Tibial nerve (tissue), 4 donors: ENCODE measurements around the gene TFR2. TPM values are rescaled to one million over a fixed set of nuclear protein-coding genes. Genes with fewer than 3 reads are reported as not detected.
A peak's percentile ranks its signal among the peaks of the same experiment; 100 is the strongest.

Experiments
- DNase-seq, 2 donors: peaks; one replicate each; pipeline ENCODE4 v3.0.0-alpha.2; 2019; ENCODE audit warnings: low spot score in 2 of 2
- H3K27ac ChIP-seq, 4 donors: fragments of 200-600 bp; sonication (generic) in 3 of 4; one replicate each; pipeline ENCODE4 v1.5.1; 2017 to 2019; ENCODE audit warnings: mild to moderate bottlenecking in 1 of 4
- H3K27me3 ChIP-seq, 2 donors: fragments of 200-600 bp; sonication (generic) in 1 of 2; one replicate each; pipeline versions ENCODE4 v1.5.1 to v1.6.0; 2017 to 2019
- H3K36me3 ChIP-seq, 3 donors: fragments of 200-600 bp; sonication (generic); one replicate each; pipeline ENCODE4 v1.5.1; 2018 to 2019
- H3K4me1 ChIP-seq, 4 donors: fragments of 200-600 bp; sonication (generic) in 3 of 4; one replicate each; pipeline ENCODE4 v1.5.1; 2017 to 2019
- H3K4me3 ChIP-seq, 4 donors: fragments of 200-600 bp; sonication (generic) in 3 of 4; one replicate each; pipeline ENCODE4 v1.5.1; 2017 to 2019; ENCODE audit warnings: mild to moderate bottlenecking in 1 of 4, moderate library complexity in 1 of 4
- H3K9me3 ChIP-seq, 4 donors: fragments of 200-600 bp; sonication (generic) in 3 of 4; one replicate each; pipeline ENCODE4 v1.5.1; 2017 to 2019
- EP300 ChIP-seq, 2 donors: sonication (generic); formaldehyde crosslinking; IDR thresholded peaks; one replicate each; pipeline ENCODE4 v1.6.1; 2017; ENCODE audit warnings: antibody characterized with exemption in 2 of 2, mild to moderate bottlenecking in 1 of 2
- POLR2A ChIP-seq, 2 donors: fragments of 450-650 bp; IDR thresholded peaks; one replicate each; pipeline ENCODE4 v1.6.1; 2017; ENCODE audit warnings: antibody characterized with exemption in 2 of 2, mild to moderate bottlenecking in 2 of 2, moderate library complexity in 2 of 2
- WGBS, 2 donors: methylation state at CpG; one replicate each; pipeline ENCODE4 v1.1.5; 2018; 5-methylcytosine and 5-hydroxymethylcytosine counted together
- total RNA-seq, 4 donors: library from RNA; depleted of rRNA; stranded (reverse); fragments of >200 nt; gene quantifications; one replicate each; pipeline ENCODE4 v1.1.0, GENCODE V29; 2016
- TF ChIP-seq, protein P1 (sequence below), 5 experiments: fragments of 200-600 bp in 3 of 5; fragments of 450-650 bp in 2 of 5; sonication (generic) in 3 of 5; IDR thresholded peaks; one replicate each; pipeline ENCODE4 v1.5.1; 2016 to 2019; ENCODE audit warnings: antibody characterized with exemption in 5 of 5, mild to moderate bottlenecking in 3 of 5, moderate library complexity in 2 of 5

Gene TFR2
- total RNA-seq, 4 donors from 2014 or later, result 2.1 TPM; not detected in 3

DNA sequence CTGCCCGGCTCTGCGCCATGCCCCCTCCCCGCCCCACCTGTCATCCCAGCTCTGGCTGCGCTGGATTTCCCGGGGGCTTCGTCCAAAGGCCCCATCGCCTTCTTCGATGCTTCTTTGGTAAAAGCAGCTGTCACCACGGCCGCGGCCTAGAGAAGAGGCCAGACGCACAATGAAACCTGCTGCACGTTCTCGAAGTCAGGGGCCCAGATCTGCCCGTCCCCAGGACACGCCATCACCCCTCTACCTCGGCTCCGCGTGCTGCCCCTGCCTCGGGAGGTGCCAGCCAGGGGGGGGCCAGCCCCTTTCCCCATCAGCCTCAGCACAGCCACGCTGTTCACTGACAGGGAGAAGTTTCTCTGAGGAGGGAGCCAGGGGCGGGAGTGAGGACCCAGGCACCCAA is 45.9 kb upstream of the TFR2 start:
- no peaks in the 10 kb centered on the region for H3K9me3 ChIP-seq
- H3K4me1 ChIP-seq, result peaks cover 0 to 58% (median 42%) of the 10 kb centered on the region in 4 donors
- no peak for DNase-seq
- TF ChIP-seq, protein P1, sequence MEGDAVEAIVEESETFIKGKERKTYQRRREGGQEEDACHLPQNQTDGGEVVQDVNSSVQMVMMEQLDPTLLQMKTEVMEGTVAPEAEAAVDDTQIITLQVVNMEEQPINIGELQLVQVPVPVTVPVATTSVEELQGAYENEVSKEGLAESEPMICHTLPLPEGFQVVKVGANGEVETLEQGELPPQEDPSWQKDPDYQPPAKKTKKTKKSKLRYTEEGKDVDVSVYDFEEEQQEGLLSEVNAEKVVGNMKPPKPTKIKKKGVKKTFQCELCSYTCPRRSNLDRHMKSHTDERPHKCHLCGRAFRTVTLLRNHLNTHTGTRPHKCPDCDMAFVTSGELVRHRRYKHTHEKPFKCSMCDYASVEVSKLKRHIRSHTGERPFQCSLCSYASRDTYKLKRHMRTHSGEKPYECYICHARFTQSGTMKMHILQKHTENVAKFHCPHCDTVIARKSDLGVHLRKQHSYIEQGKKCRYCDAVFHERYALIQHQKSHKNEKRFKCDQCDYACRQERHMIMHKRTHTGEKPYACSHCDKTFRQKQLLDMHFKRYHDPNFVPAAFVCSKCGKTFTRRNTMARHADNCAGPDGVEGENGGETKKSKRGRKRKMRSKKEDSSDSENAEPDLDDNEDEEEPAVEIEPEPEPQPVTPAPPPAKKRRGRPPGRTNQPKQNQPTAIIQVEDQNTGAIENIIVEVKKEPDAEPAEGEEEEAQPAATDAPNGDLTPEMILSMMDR (IDR thresholded peaks at IDR 0.05), result no peak
- no peak for TF ChIP-seq EP300 (IDR thresholded peaks at IDR 0.05)
- TF ChIP-seq POLR2A (IDR thresholded peaks at IDR 0.05), result no peak
- peak overlapping the region in 1 of 4 donors; percentile 67 for H3K27ac ChIP-seq
- no peak overlapping the region for H3K4me3 ChIP-seq
- WGBS, 2 donors, result 88 to 89% methylated on average over 16 to 22 of the region's 22 CpGs
- H3K36me3 ChIP-seq, result peaks cover 9 to 67% (median 42%) of the 10 kb centered on the region in 3 donors
- H3K27me3 ChIP-seq, result no peaks in the 10 kb centered on the region

DNA sequence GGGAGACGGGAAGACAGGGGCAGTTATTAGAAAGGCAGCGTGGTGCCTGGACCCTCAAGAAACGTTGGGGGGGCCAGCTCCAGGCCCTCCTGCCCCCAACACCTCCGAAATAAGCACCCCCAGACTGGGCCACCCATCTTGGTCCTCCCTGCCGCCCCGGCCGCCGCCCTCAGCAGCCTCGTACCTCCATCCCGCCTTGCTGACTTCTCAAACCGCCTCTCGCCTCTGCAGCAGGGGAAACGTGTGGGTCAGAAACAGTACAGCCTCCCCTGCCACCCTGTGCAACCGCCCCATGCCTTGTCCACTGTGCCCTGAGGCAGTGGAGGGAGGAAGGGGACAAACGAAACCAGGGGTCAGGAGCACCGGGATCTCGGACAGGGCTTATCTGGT is 45.5 kb upstream of the TFR2 start:
- Histone ChIP-seq H3K4me3 (no peak overlapping the region), H3K4me1 (peaks cover 0 to 57% (median 37%) of the 10 kb centered on the region in 4 donors), H3K27me3 (no peaks in the 10 kb centered on the region), H3K27ac (peak overlapping the region in 2 of 4 donors; percentile 5 to 50), H3K36me3 (peaks cover 10 to 71% (median 42%) of the 10 kb centered on the region in 3 donors), H3K9me3 (no peaks in the 10 kb centered on the region)
- WGBS, 2 donors, result 86 to 90% methylated on average over 17 of the region's 17 CpGs
- TF ChIP-seq POLR2A (IDR thresholded peaks at IDR 0.05), result no peak
- TF ChIP-seq, protein P1 (IDR thresholded peaks at IDR 0.05), result no peak
- no peak for TF ChIP-seq EP300 (IDR thresholded peaks at IDR 0.05)
- DNase-seq, result no peak

DNA sequence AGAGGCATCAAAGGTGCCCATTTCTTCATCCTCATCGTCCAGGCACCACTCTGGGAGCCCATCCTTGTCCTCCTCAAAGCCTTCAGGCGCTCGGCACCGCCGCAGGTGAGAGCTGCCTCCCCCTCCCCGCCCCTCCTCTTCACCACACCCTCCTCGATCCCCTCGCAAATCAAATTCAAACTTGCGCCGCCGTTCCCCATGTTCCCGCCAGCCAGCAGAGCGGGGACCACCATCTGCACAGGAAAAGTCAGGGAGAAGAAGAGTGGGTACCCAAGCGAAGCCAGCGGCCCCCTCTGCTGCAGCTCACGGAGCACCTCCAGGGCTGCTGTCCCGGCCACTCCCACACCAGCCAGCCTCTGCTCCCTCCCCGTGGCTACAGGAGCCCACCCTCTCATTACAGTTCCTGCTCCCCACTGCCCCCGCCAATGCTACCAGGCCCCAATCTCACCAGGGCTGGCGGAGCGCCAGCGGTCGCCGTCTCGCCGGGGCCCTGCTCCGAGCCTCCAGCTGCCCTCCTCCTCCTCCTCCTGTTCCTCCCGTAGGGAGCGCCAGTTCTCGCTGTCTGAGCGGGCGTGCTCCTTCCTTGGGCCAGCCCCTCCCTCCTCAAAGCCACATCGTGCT is 45.0 kb upstream of the TFR2 start:
- no peaks in the 10 kb centered on the region for H3K9me3 ChIP-seq
- WGBS, 2 donors, result 70 to 75% methylated on average over 27 to 33 of the region's 33 CpGs
- no peaks in the 10 kb centered on the region for H3K27me3 ChIP-seq
- TF ChIP-seq EP300 (IDR thresholded peaks at IDR 0.05) (no peak), POLR2A (IDR thresholded peaks at IDR 0.05) (no peak)
- TF ChIP-seq, protein P1 (IDR thresholded peaks at IDR 0.05), result no peak
- peaks cover 0 to 57% (median 34%) of the 10 kb centered on the region in 4 donors for H3K4me1 ChIP-seq
- peaks cover 11 to 76% (median 42%) of the 10 kb centered on the region in 3 donors for H3K36me3 ChIP-seq
- H3K4me3 ChIP-seq, result no peak overlapping the region
- no peak for DNase-seq
- peak overlapping the region in 2 of 4 donors; percentile 5 to 50 for H3K27ac ChIP-seq

DNA sequence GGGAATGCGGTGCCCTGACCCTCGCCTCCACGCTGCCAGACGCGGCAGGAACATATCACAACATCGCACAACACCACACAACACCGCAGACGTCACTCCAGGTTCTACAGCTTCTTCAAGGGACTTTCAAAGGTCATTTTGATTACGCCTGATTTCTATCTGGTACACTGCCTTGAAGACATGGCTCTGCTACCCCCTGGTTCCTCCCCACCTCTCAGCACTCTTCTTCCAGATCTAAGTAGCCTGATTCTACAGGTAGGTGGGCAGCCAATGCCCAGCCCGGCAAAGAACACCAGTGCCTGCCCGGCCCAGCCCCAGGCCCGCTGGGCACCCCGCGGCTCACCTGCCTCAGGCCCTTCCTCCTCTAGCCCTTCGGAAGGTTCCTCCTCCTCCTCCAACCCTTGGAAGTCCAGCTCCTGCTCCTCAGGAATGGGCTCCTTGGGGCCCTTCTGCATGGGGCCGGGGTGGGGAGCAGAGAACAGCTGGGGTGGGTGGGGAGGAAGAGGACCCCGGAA is 44.3 kb upstream of the TFR2 start:
- Histone ChIP-seq H3K27me3 (no peaks in the 10 kb centered on the region), H3K4me1 (peaks cover 0 to 57% (median 33%) of the 10 kb centered on the region in 4 donors), H3K4me3 (no peak overlapping the region), H3K36me3 (peaks cover 11 to 77% (median 42%) of the 10 kb centered on the region in 3 donors), H3K27ac (no peak overlapping the region), H3K9me3 (no peaks in the 10 kb centered on the region)
- WGBS, 2 donors, result 84% methylated on average over 16 to 17 of the region's 17 CpGs
- TF ChIP-seq POLR2A (IDR thresholded peaks at IDR 0.05) (no peak), EP300 (IDR thresholded peaks at IDR 0.05) (no peak)
- TF ChIP-seq, protein P1 (IDR thresholded peaks at IDR 0.05), result no peak
- no peak for DNase-seq

DNA sequence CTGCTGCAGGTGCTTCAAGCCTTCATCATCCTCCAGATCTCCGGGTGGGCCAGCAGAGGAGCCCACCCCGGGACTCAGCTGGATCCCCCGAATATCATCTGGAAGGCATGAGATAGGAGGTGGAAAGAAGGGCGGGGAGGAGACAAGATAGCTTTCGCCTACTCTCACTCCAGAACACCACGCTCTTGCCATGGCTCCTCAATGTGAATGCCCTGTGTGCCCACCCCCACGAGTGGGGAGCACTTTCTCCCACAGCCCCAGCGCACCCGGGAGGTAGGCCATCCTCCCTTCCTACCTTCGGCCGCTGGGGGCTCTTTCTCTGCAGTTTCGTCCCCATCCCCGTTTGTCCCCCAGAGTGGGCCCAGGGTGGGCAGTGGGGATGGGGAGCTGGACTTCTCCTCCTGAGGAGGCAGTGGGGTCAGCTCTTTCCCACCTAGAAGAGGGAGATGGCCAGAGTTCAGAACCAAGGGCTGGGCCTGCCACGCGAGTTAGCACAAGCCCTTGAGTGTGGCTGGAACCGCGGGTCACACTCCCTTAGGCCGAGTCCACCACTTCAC is 43.8 kb upstream of the TFR2 start:
- DNase-seq, result no peak
- peaks cover 11 to 77% (median 42%) of the 10 kb centered on the region in 3 donors for H3K36me3 ChIP-seq
- TF ChIP-seq POLR2A (IDR thresholded peaks at IDR 0.05), result no peak
- TF ChIP-seq, protein P1 (IDR thresholded peaks at IDR 0.05), result no peak
- TF ChIP-seq EP300 (IDR thresholded peaks at IDR 0.05), result no peak
- WGBS, 2 donors, result 88 to 91% methylated on average over 18 of the region's 18 CpGs
- H3K27ac ChIP-seq, result no peak overlapping the region
- H3K4me1 ChIP-seq, result peaks cover 0 to 57% (median 32%) of the 10 kb centered on the region in 4 donors
- no peak overlapping the region for H3K4me3 ChIP-seq
- H3K27me3 ChIP-seq, result no peaks in the 10 kb centered on the region
- H3K9me3 ChIP-seq, result no peaks in the 10 kb centered on the region
